Neural progenitor cell (in vitro differentiated cells): Measurements from ENCODE around the gene OR2J3. TPM values are rescaled to one million over a fixed set of nuclear protein-coding genes. Genes with fewer than 3 reads are reported as not detected.
"Not testable (repeated sequence)": the region's sequence is repeated elsewhere in the genome, so short reads cannot be mapped to it uniquely, and the experiment has no call there.

Source experiments
- DNase-seq: peaks from one replicate; pipeline ENCODE4 v3.0.0-alpha.2; 2016; ENCODE audit warnings: low spot score
- H2AFZ ChIP-seq: fragments of 200-600 bp; sonication (generic); replicated peaks from 2 replicates; pipeline ENCODE4 v1.6.1; 2016; ENCODE audit warnings: antibody characterized with exemption
- H3F3A ChIP-seq: fragments of 200-600 bp; sonication (generic); 2 replicates; pipeline ENCODE4 v1.6.1; 2016; ENCODE audit warnings: antibody characterized with exemption, low read depth
- H3K27ac ChIP-seq: fragments of 200-600 bp; sonication (generic); 2 replicates; pipeline ENCODE4 v1.5.1; 2016; ENCODE audit warnings: mild to moderate bottlenecking
- H3K27me3 ChIP-seq: fragments of 200-600 bp; sonication (generic); 2 replicates; pipeline ENCODE4 v1.6.1; 2016; ENCODE audit warnings: mild to moderate bottlenecking, moderate library complexity
- H3K36me3 ChIP-seq: fragments of 200-600 bp; sonication (generic); 2 replicates; pipeline ENCODE4 v1.5.1; 2016
- H3K4me1 ChIP-seq: fragments of 200-600 bp; sonication (generic); 2 replicates; pipeline ENCODE4 v1.6.1; 2016; ENCODE audit warnings: mixed run types
- H3K4me2 ChIP-seq: fragments of 200-600 bp; sonication (generic); 2 replicates; pipeline ENCODE4 v1.6.1; 2016
- H3K4me3 ChIP-seq: fragments of 200-600 bp; sonication (generic); 2 replicates; pipeline ENCODE4 v1.5.1; 2016
- H3K79me2 ChIP-seq: fragments of 200-600 bp; sonication (generic); 2 replicates; pipeline ENCODE4 v1.6.1; 2016; ENCODE audit warnings: low read depth
- H3K9ac ChIP-seq: fragments of 200-600 bp; sonication (generic); 2 replicates; pipeline ENCODE4 v1.6.1; 2016
- H3K9me3 ChIP-seq: fragments of 200-600 bp; sonication (generic); 2 replicates; pipeline ENCODE4 v1.5.1; 2016; ENCODE audit warnings: low read depth
- H4K20me1 ChIP-seq: fragments of 200-600 bp; sonication (generic); 2 replicates; pipeline ENCODE4 v1.6.1; 2016; ENCODE audit warnings: low read depth
- H3K27ac Mint-ChIP-seq: 3 replicates; pipeline ENCODE4 v1.8.0; 2021; ENCODE audit warnings: mixed read lengths
- H3K27me3 Mint-ChIP-seq: 2 replicates; pipeline ENCODE4 v1.8.0; 2022; ENCODE audit warnings: low read depth, mild to moderate bottlenecking, inconsistent platforms, moderate library complexity, mixed read lengths; ENCODE audit not compliant: insufficient read depth
- H3K36me3 Mint-ChIP-seq: 3 replicates; pipeline ENCODE4 v1.8.0; 2021; ENCODE audit warnings: mixed read lengths
- H3K4me1 Mint-ChIP-seq: 3 replicates; pipeline ENCODE4 v1.8.0; 2021; ENCODE audit warnings: mixed read lengths
- H3K4me3 Mint-ChIP-seq: 3 replicates; pipeline ENCODE4 v1.8.0; 2021; ENCODE audit warnings: mild to moderate bottlenecking, moderate library complexity, mixed read lengths
- H3K9me3 Mint-ChIP-seq: 3 replicates; pipeline ENCODE4 v1.8.0; 2020; ENCODE audit warnings: mixed read lengths
- EZH2 ChIP-seq: fragments of 200-600 bp; sonication (generic); IDR thresholded peaks from 2 replicates; pipeline ENCODE4 v1.6.1; 2017; ENCODE audit warnings: antibody characterized with exemption, mild to moderate bottlenecking, moderate library complexity
- EZH2phosphoT487 ChIP-seq: fragments of 200-600 bp; sonication (generic); IDR thresholded peaks from 2 replicates; pipeline ENCODE4 v1.6.1; 2017; ENCODE audit warnings: antibody characterized with exemption
- total RNA-seq: library from RNA; depleted of rRNA; stranded (reverse); fragments of >200 nt; gene quantifications from 2 replicates; pipeline ENCODE4 v1.2.3, GENCODE V29; 2015; ENCODE audit warnings: low replicate concordance
- TF ChIP-seq, protein P1 (sequence below): fragments of 200-600 bp; sonication (generic); IDR thresholded peaks from 2 replicates; pipeline ENCODE4 v1.5.1; 2017; ENCODE audit warnings: antibody characterized with exemption, mild to moderate bottlenecking

Gene OR2J3
- total RNA-seq, 1 donor from 2014 or later: 0.04 TPM

DNA sequence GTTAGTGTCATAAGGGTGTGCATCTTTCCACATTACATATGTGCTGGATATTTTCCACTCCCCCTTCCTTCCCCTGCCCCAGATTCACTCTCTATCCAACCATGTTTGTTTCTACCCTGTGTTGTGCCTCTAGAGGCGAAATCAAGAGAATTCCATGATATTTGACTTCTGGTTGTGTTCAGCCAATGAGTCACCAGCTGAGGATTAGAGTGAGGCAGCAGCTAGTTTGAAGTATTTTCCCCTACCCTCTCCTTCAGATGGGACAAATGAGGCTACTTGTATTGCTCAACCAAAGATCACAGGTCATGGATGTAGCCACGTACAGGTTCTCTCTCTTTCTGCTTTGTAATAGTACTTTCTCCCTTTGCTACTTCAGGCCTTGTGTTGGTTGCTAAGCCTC is 38.3 kb downstream of the OR2J3 start:
- DNase-seq: no peak
- Histone ChIP-seq H2AFZ (no peak overlapping the region), H3K27me3 (no peaks in the 10 kb centered on the region), H3K4me3 (no peak overlapping the region), H3K9ac (no peak overlapping the region), H3F3A (no peaks in the 10 kb centered on the region), H4K20me1 (no peaks in the 10 kb centered on the region), H3K79me2 (no peaks in the 10 kb centered on the region), H3K27ac (no peak overlapping the region), H3K4me2 (no peak overlapping the region), H3K4me1 (no peaks in the 10 kb centered on the region), H3K36me3 (no peaks in the 10 kb centered on the region), H3K9me3 (peaks cover 8% of the 10 kb centered on the region)
- H3K27me3 Mint-ChIP-seq: no peaks in the 10 kb centered on the region
- H3K4me1 Mint-ChIP-seq: no peaks in the 10 kb centered on the region
- H3K4me3 Mint-ChIP-seq: no peak overlapping the region
- no peaks in the 10 kb centered on the region for H3K36me3 Mint-ChIP-seq
- no peak overlapping the region for H3K27ac Mint-ChIP-seq
- TF ChIP-seq EZH2 (no peak), EZH2phosphoT487 (no peak)
- TF ChIP-seq, protein P1, sequence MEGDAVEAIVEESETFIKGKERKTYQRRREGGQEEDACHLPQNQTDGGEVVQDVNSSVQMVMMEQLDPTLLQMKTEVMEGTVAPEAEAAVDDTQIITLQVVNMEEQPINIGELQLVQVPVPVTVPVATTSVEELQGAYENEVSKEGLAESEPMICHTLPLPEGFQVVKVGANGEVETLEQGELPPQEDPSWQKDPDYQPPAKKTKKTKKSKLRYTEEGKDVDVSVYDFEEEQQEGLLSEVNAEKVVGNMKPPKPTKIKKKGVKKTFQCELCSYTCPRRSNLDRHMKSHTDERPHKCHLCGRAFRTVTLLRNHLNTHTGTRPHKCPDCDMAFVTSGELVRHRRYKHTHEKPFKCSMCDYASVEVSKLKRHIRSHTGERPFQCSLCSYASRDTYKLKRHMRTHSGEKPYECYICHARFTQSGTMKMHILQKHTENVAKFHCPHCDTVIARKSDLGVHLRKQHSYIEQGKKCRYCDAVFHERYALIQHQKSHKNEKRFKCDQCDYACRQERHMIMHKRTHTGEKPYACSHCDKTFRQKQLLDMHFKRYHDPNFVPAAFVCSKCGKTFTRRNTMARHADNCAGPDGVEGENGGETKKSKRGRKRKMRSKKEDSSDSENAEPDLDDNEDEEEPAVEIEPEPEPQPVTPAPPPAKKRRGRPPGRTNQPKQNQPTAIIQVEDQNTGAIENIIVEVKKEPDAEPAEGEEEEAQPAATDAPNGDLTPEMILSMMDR: no peak
- H3K9me3 Mint-ChIP-seq: peaks cover 4% of the 10 kb centered on the region

DNA sequence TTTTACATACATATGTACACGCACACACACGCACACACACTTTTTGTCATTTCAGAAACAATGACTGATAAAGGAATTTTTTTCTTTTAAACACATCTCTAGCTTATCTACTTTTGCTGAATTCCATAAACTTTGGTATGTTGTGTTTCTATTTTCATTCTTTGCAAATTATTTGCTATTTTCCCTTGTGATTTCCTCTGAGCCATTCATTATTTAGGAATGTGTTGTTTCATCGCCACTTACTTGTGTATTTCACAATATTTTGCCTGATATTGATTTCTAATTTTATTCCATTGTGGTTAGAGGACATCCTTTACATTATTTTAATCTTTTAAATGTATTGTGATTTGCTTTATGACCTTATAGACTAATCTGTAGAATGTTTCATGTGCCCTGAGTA is 39.2 kb downstream of the OR2J3 start:
- Mint-ChIP-seq H3K4me3 (no peak overlapping the region), H3K27me3 (no peaks in the 10 kb centered on the region), H3K9me3 (peaks cover 4% of the 10 kb centered on the region), H3K36me3 (no peaks in the 10 kb centered on the region), H3K27ac (no peak overlapping the region), H3K4me1 (no peaks in the 10 kb centered on the region)
- no peaks in the 10 kb centered on the region for H3K27me3 ChIP-seq
- no peaks in the 10 kb centered on the region for H3K79me2 ChIP-seq
- no peak overlapping the region for H3K9ac ChIP-seq
- no peak for DNase-seq
- TF ChIP-seq EZH2 (no peak), EZH2phosphoT487 (no peak)
- TF ChIP-seq, protein P1: no peak
- H2AFZ ChIP-seq: no peak overlapping the region
- no peak overlapping the region for H3K4me2 ChIP-seq
- H4K20me1 ChIP-seq: no peaks in the 10 kb centered on the region
- no peak overlapping the region for H3K27ac ChIP-seq
- no peaks in the 10 kb centered on the region for H3K36me3 ChIP-seq
- no peaks in the 10 kb centered on the region for H3F3A ChIP-seq
- no peaks in the 10 kb centered on the region for H3K4me1 ChIP-seq
- no peak overlapping the region for H3K4me3 ChIP-seq
- H3K9me3 ChIP-seq: peaks cover 8% of the 10 kb centered on the region

DNA sequence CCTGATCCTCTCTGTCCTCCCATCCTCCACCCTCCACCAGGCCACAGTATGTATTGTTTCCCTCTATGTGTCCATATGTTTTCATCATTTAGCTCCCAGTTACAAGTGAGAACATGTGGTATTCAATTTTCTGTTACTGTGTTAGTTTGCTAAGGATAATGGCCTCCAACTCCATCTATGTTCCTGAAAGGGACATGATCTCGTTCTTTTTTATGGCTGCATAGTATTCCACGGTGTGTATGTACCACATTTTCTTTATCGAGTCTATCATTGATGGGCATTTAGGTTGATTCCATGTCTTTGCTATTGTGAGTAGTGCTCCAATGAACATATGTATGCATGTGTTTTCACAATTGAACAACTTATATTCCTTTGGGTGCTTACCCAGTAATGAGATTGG is 41.6 kb downstream of the OR2J3 start:
- H3K79me2 ChIP-seq, H3K27ac Mint-ChIP-seq, H3K27me3 Mint-ChIP-seq, H2AFZ ChIP-seq, H3K4me3 Mint-ChIP-seq, H3K27ac ChIP-seq, H3K9ac ChIP-seq, H4K20me1 ChIP-seq, H3K36me3 Mint-ChIP-seq, H3K27me3 ChIP-seq, H3K36me3 ChIP-seq, H3K9me3 ChIP-seq, H3K9me3 Mint-ChIP-seq, H3F3A ChIP-seq, DNase-seq, H3K4me2 ChIP-seq, H3K4me1 ChIP-seq, H3K4me1 Mint-ChIP-seq, H3K4me3 ChIP-seq: not testable (repeated sequence)

DNA sequence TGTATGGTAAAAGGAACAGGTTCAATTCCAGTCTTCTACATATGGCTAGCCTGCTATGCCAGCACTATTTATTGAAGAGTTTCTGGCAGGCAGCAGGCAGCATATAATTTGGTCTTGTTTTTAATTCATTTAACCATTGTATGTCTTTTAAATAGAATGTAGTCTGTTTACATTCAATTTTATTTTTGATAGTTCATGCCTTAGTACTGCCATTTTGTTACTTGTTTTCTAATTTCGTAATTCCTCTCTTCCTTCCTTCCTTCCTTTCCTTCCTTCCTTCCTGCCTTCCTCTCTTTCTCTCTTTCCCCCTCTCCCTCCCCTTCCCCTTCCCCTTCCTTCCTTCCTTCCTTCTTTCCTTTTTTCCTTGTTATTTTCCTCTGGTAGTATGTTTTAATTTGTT is 45.2 kb downstream of the OR2J3 start:
- no peaks in the 10 kb centered on the region for H3K4me1 Mint-ChIP-seq
- Histone ChIP-seq H3K27me3 (no peaks in the 10 kb centered on the region), H3K27ac (no peak overlapping the region), H3K9me3 (no peaks in the 10 kb centered on the region), H3K4me3 (no peak overlapping the region), H4K20me1 (no peaks in the 10 kb centered on the region), H2AFZ (no peak overlapping the region), H3K36me3 (no peaks in the 10 kb centered on the region), H3K4me1 (no peaks in the 10 kb centered on the region), H3K9ac (no peak overlapping the region), H3K79me2 (no peaks in the 10 kb centered on the region), H3K4me2 (no peak overlapping the region), H3F3A (no peaks in the 10 kb centered on the region)
- no peaks in the 10 kb centered on the region for H3K36me3 Mint-ChIP-seq
- no peaks in the 10 kb centered on the region for H3K27me3 Mint-ChIP-seq
- no peak overlapping the region for H3K4me3 Mint-ChIP-seq
- TF ChIP-seq, protein P1: no peak
- TF ChIP-seq EZH2phosphoT487 (no peak), EZH2 (no peak)
- no peaks in the 10 kb centered on the region for H3K9me3 Mint-ChIP-seq
- no peak overlapping the region for H3K27ac Mint-ChIP-seq
- DNase-seq: no peak

DNA sequence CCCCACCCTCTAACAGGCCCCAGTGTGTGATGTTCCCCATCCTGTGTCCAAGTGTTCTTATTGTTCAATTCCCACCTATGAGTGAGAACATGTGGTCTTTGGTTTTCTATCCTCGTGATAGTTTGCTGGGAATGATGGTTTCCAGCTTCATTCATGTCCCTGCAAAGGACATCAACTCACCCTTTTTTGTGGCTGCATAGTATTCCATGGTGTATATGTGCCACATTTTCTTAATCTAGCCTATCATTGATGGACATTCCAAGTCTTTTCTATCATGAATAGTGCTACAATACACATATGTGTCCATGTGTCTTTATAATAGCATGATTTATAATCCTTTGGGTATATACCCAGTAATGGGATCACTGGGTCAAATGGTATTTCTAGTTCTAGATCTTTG is 47.3 kb downstream of the OR2J3 start:
- H2AFZ ChIP-seq, H3K27me3 ChIP-seq, H3K4me1 Mint-ChIP-seq, H3K4me2 ChIP-seq, H3K27me3 Mint-ChIP-seq, H4K20me1 ChIP-seq, H3K4me3 ChIP-seq, H3K9me3 Mint-ChIP-seq, H3K9me3 ChIP-seq, DNase-seq, H3K9ac ChIP-seq, H3K27ac ChIP-seq, H3K79me2 ChIP-seq, H3K4me3 Mint-ChIP-seq, H3K27ac Mint-ChIP-seq, H3K4me1 ChIP-seq, H3K36me3 ChIP-seq, H3K36me3 Mint-ChIP-seq, H3F3A ChIP-seq: not testable (repeated sequence)

DNA sequence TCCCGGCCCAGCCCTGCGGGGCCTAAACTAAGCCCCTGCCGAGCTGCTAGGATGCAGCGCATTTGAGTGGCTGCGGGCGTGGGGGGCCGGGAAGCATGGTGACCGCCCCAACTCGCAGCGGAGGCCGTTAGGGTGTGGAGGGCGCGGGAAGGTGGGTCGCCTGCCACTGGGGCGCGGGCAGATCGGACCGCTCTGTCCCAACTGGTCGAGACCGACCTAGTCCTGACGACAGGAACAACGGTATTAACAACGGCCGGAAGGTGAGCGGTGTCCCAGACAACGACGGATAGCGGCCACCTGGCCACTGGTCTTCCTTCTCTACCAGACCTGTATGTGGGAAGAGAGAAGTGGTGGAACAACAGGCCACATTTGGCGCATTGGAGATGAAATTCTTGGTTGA is 52.1 kb downstream of the OR2J3 start:
- not testable (repeated sequence) for H3K4me3 ChIP-seq, H3K4me3 Mint-ChIP-seq, H3F3A ChIP-seq, H3K36me3 Mint-ChIP-seq, H3K4me2 ChIP-seq, H3K27me3 Mint-ChIP-seq, H3K9me3 ChIP-seq, H3K36me3 ChIP-seq, H3K27ac ChIP-seq, H3K4me1 Mint-ChIP-seq, DNase-seq, H3K27me3 ChIP-seq, H3K9ac ChIP-seq, H2AFZ ChIP-seq, H3K27ac Mint-ChIP-seq, H3K9me3 Mint-ChIP-seq, H3K4me1 ChIP-seq, H4K20me1 ChIP-seq, H3K79me2 ChIP-seq
